Astrocyte of the hippocampus (primary cell): ENCODE measurements around the gene PSORS1C1.
A peak's percentile ranks its signal among the peaks of the same experiment; 100 is the strongest.
"Not testable (repeated sequence)": the region's sequence is repeated elsewhere in the genome, so short reads cannot be mapped to it uniquely, and the experiment has no call there.

Source experiments
- DNase-seq: peaks from one replicate; pipeline ENCODE4 v3.0.0; 2011; ENCODE audit warnings: low read depth, low spot score

The PSORS1C1 gene

GRCh38 chr6:31175971-31176370 lies 61.4 kb downstream of the PSORS1C1 start:
- DNase-seq, result peak; percentile 40

- no peak for DNase-seq
Measured at GRCh38 chr6:31178143-31179041, 63.8 kb downstream of the PSORS1C1 start.

- no peak for DNase-seq
Measured at GRCh38 chr6:31179042-31179386, 64.4 kb downstream of the PSORS1C1 start.

- no peak for DNase-seq
Measured at GRCh38 chr6:31179896-31180295, 65.3 kb downstream of the PSORS1C1 start.

GRCh38 chr6:31180500-31180899 lies 65.9 kb downstream of the PSORS1C1 start:
- no peak for DNase-seq

GRCh38 chr6:31183287-31183686 lies 68.7 kb downstream of the PSORS1C1 start:
- not testable (repeated sequence) for DNase-seq

- DNase-seq, result not testable (repeated sequence)
Measured at GRCh38 chr6:31183859-31184258, 69.3 kb downstream of the PSORS1C1 start.

GRCh38 chr6:31185695-31186051 lies 71.1 kb downstream of the PSORS1C1 start:
- DNase-seq, result not testable (repeated sequence)

GRCh38 chr6:31186052-31186734 lies 71.6 kb downstream of the PSORS1C1 start:
- no peak for DNase-seq

GRCh38 chr6:31187780-31188194 lies 73.2 kb downstream of the PSORS1C1 start:
- no peak for DNase-seq

- DNase-seq, result not testable (repeated sequence)
Measured at GRCh38 chr6:31189223-31189622, 74.6 kb downstream of the PSORS1C1 start.
